K562 (cell line): ENCODE results near the gene SYNGR3. TPM values are rescaled to one million over a fixed set of nuclear protein-coding genes. Genes with fewer than 3 reads are reported as not detected.

Experiments used
- ATAC-seq: fragments of 200-7000 bp; cut with Tn5 transposase; 3 replicates; pipeline ENCODE4 v1.9.1; 2020; ENCODE audit warnings: moderate library complexity
- BruUV-seq: library from RNA; stranded (reverse); fragments of 400-500 nt; replicated peaks from 2 replicates; lab custom pipeline; 2021; lab: Mats Ljungman, UMichigan
- CTCF ChIA-PET: fragments of 300-600 bp; formaldehyde crosslinking; extraction: SDS; loops from one replicate; lab custom pipeline; 2021; ENCODE audit warnings: low intra/inter-chr PET ratio; lab: Yijun Ruan, JAX
- POLR2A ChIA-PET: fragments of 300-600, 350-650 bp; sonication (Branson Sonifier 250); formaldehyde crosslinking; extraction: SDS; loops from one replicate; lab custom pipeline; 2021; ENCODE audit warnings: antibody characterized with exemption, inconsistent platforms; lab: Yijun Ruan, JAX
- DNase-seq, 4 experiments: peaks; one replicate each; pipeline versions ENCODE4 v3.0.0 to v3.0.0-alpha.2; 2011 to 2018; ENCODE audit warnings: low spot score in 3 of 4, mixed read lengths in 3 of 4; ENCODE audit errors: extremely low read depth in 1 of 4
- FAIRE-seq: peaks from 2 replicates; lab custom pipeline; 2011; peaks lifted over from hg19 to GRCh38; lab: Jason Lieb, UNC
- H2AFZ ChIP-seq: 2 replicates; pipeline ENCODE4 v1.6.0; 2011; ENCODE audit warnings: low read depth, low read length, control low read depth, inconsistent platforms
- H3K27ac ChIP-seq: fragments of 200-600 bp; 3 replicates; pipeline ENCODE4 v1.8.0; 2011; ENCODE audit warnings: low read depth, mild to moderate bottlenecking, control low read depth, inconsistent platforms, low read length, moderate library complexity, mixed read lengths; ENCODE audit errors: extremely low read depth
- H3K27me3 ChIP-seq, 2 experiments: fragments of 300-600 bp in 1 of 2; 2 replicates in 1 of 2; 3 replicates in 1 of 2; pipeline versions ENCODE4 v1.6.0 to v1.8.0; 2011; ENCODE audit warnings: inconsistent platforms in 2 of 2, low read length in 2 of 2, mild to moderate bottlenecking in 1 of 2, mixed read lengths in 1 of 2, moderate library complexity in 1 of 2; ENCODE audit not compliant: control insufficient read depth in 2 of 2, insufficient read depth in 2 of 2
- H3K36me3 ChIP-seq: fragments of 300-600 bp; 3 replicates; pipeline ENCODE4 v1.8.0; 2011; ENCODE audit warnings: mild to moderate bottlenecking, low read length, inconsistent platforms; ENCODE audit not compliant: control insufficient read depth, insufficient read depth
- H3K4me1 ChIP-seq, 2 experiments: fragments of 200-600 bp in 1 of 2; replicated peaks in 1 of 2; 2 replicates in 1 of 2; 3 replicates in 1 of 2; pipeline versions ENCODE4 v1.5.1 to v1.8.0; 2011; ENCODE audit warnings: inconsistent platforms in 2 of 2, low read length in 2 of 2, mild to moderate bottlenecking in 1 of 2, mixed read lengths in 1 of 2, moderate library complexity in 1 of 2; ENCODE audit not compliant: control insufficient read depth in 2 of 2, insufficient read depth in 2 of 2
- H3K4me2 ChIP-seq: 2 replicates; pipeline ENCODE4 v1.6.1; 2011; ENCODE audit warnings: low read length, control low read depth, inconsistent platforms, mixed read lengths; ENCODE audit not compliant: insufficient read depth
- H3K4me3 ChIP-seq: fragments of 200-600 bp; sonication (generic), shearing (Covaris generic); 2 replicates; pipeline ENCODE4 v1.5.1; 2016; ENCODE audit warnings: control low read depth, inconsistent platforms
- H3K79me2 ChIP-seq: fragments of 200-600 bp; 3 replicates; pipeline ENCODE4 v1.8.0; 2011; ENCODE audit warnings: low read length, inconsistent platforms; ENCODE audit not compliant: control insufficient read depth, insufficient read depth
- H3K9ac ChIP-seq, 2 experiments: 2 replicates each; pipeline versions ENCODE4 v1.6.0 to v1.6.1; 2011; ENCODE audit warnings: low read depth in 2 of 2, low read length in 2 of 2, control low read depth in 1 of 2, inconsistent platforms in 1 of 2, mild to moderate bottlenecking in 1 of 2, mixed read lengths in 1 of 2; ENCODE audit not compliant: insufficient read depth in 1 of 2
- H3K9me1 ChIP-seq: one replicate; pipeline ENCODE4 v1.6.0; 2011; ENCODE audit warnings: inconsistent platforms, mild to moderate bottlenecking, low read length, moderate library complexity; ENCODE audit not compliant: control insufficient read depth, insufficient read depth
- H3K9me3 ChIP-seq: replicated peaks from 2 replicates; pipeline ENCODE4 v1.5.1; 2011; ENCODE audit warnings: low read depth, low read length, inconsistent platforms; ENCODE audit not compliant: control insufficient read depth, insufficient read depth
- H4K20me1 ChIP-seq: replicated peaks from 2 replicates; pipeline ENCODE4 v1.6.1; 2011; ENCODE audit warnings: low read length, inconsistent platforms, mixed read lengths; ENCODE audit not compliant: control insufficient read depth, insufficient read depth
- BCOR ChIP-seq: fragments of 450-650 bp; IDR thresholded peaks from 2 replicates; pipeline ENCODE4 v1.6.1; 2016
- CREB1 ChIP-seq, 2 experiments: sonication (generic) in 1 of 2; formaldehyde crosslinking in 1 of 2; IDR thresholded peaks; 2 replicates each; pipeline versions ENCODE4 v1.6.1 to v1.8.0; 2012 to 2022; ENCODE audit warnings: inconsistent platforms in 1 of 2, mild to moderate bottlenecking in 1 of 2, missing genetic modification reagents in 1 of 2, moderate library complexity in 1 of 2
- ESRRB ChIP-seq: fragments of 250-450 bp; sonication (Bioruptor Pico); IDR thresholded peaks from 2 replicates; pipeline ENCODE4 v1.5.0; 2020; ENCODE audit warnings: mild to moderate bottlenecking, moderate library complexity, borderline replicate concordance
- FOXM1 ChIP-seq, 2 experiments: fragments of 450-650 bp in 1 of 2; sonication (generic) in 1 of 2; formaldehyde crosslinking in 1 of 2; IDR thresholded peaks; 2 replicates each; pipeline versions ENCODE4 v1.6.1 to v1.9.0; 2017 to 2022; ENCODE audit warnings: low read depth in 2 of 2, mild to moderate bottlenecking in 2 of 2, missing genetic modification reagents in 1 of 2, moderate library complexity in 1 of 2
- NELFE ChIP-seq: IDR thresholded peaks from 2 replicates; pipeline ENCODE4 v1.6.1; 2011; ENCODE audit warnings: mild to moderate bottlenecking; ENCODE audit not compliant: insufficient read depth, insufficient read length
- NR2C2 ChIP-seq, 2 experiments: fragments of 200-800 bp in 1 of 2; sonication (Bioruptor generic) in 1 of 2; sonication (generic) in 1 of 2; formaldehyde crosslinking in 1 of 2; IDR thresholded peaks; 2 replicates each; pipeline versions ENCODE4 v1.6.1 to v1.8.0; 2016 to 2022; ENCODE audit warnings: mild to moderate bottlenecking in 1 of 2, missing compliant biosample characterization in 1 of 2, missing genetic modification characterization in 1 of 2, missing genetic modification reagents in 1 of 2
- RBM14 ChIP-seq: fragments of 200-400 bp; formaldehyde crosslinking; IDR thresholded peaks from 2 replicates; pipeline ENCODE4 v1.6.1; 2018; ENCODE audit warnings: low read depth, mild to moderate bottlenecking, low read length, moderate library complexity, borderline replicate concordance; ENCODE audit not compliant: insufficient read depth
- RBM34 ChIP-seq: fragments of 200-400 bp; formaldehyde crosslinking; IDR thresholded peaks from 2 replicates; pipeline ENCODE4 v1.6.1; 2018; ENCODE audit warnings: low read length, borderline replicate concordance; ENCODE audit not compliant: insufficient read depth
- SMARCA4 ChIP-seq: fragments of 450-650 bp; IDR thresholded peaks from 2 replicates; pipeline ENCODE4 v1.6.1; 2016
- SRSF9 ChIP-seq: fragments of 200-400 bp; formaldehyde crosslinking; IDR thresholded peaks from 2 replicates; pipeline ENCODE4 v1.6.1; 2017; ENCODE audit warnings: low read depth, low read length, borderline replicate concordance
- STAT5A ChIP-seq: IDR thresholded peaks from 2 replicates; pipeline ENCODE4 v1.6.1; 2012; ENCODE audit warnings: low read length, inconsistent platforms, borderline replicate concordance
- TEAD1 ChIP-seq, 2 experiments: fragments of 450-650 bp in 1 of 2; sonication (generic) in 1 of 2; formaldehyde crosslinking; IDR thresholded peaks; 2 replicates each; pipeline versions ENCODE4 v1.4.0 to v1.8.0; 2020 to 2022; ENCODE audit warnings: mild to moderate bottlenecking in 2 of 2, missing genetic modification reagents in 1 of 2
- ZFP30 ChIP-seq: fragments of 250-450 bp; sonication (Bioruptor Pico); IDR thresholded peaks from 2 replicates; pipeline ENCODE4 v1.8.0; 2022; ENCODE audit warnings: moderate library complexity, mild to moderate bottlenecking, inconsistent platforms, borderline replicate concordance
- ZFX ChIP-seq: sonication (generic); formaldehyde crosslinking; IDR thresholded peaks from 2 replicates; pipeline ENCODE4 v1.8.0; 2022; ENCODE audit warnings: mild to moderate bottlenecking, missing genetic modification reagents, moderate library complexity
- ZNF12 ChIP-seq: sonication (generic); formaldehyde crosslinking; IDR thresholded peaks from 2 replicates; pipeline ENCODE4 v1.4.0; 2020; ENCODE audit warnings: mild to moderate bottlenecking, missing genetic modification reagents
- ZNF165 ChIP-seq: fragments of 250-450 bp; sonication (Bioruptor Pico); IDR thresholded peaks from 2 replicates; pipeline ENCODE4 v1.4.0; 2020; ENCODE audit warnings: borderline replicate concordance
- WGBS: fragments of 100-300 bp; shearing (Covaris generic); methylation state at CpG from one replicate; pipeline ENCODE4 v1.1.6; 2016; ENCODE audit warnings: low coverage, mixed read lengths; ENCODE audit not compliant: insufficient coverage; ENCODE audit errors: missing lambda C conversion rate; 5-methylcytosine and 5-hydroxymethylcytosine counted together
- in situ Hi-C: fragments of 300-500 bp; cut with MboI; formaldehyde crosslinking; loops from 4 replicates; pipeline ENCODE4 v1.15.0; 2018; ENCODE audit warnings: inconsistent platforms, mixed read lengths
- intact Hi-C: fragments of 100-400 bp; cut with micrococcal nuclease; formaldehyde crosslinking; loops from 2 replicates; pipeline ENCODE4 v1.14.2; 2022
- polyA plus RNA-seq, 8 experiments: library from polyadenylated mRNA; depleted of rRNA in 4 of 8; stranded (reverse) in 5 of 8; unstranded in 3 of 8; fragments of >200 nt; fragmentation: Nextera tagmentation in 2 of 8; fragmentation: Illumina TruSeq in 1 of 8; extraction: Ambion mirVana in 2 of 8; extraction: Trizol in 1 of 8; gene quantifications; 2 replicates each; pipeline versions ENCODE4 v1.2.1 to v1.2.3, GENCODE V29; 2011 to 2014; ENCODE audit warnings: inconsistent platforms in 1 of 8, missing spikeins in 1 of 8
- total RNA-seq, 7 experiments: library from RNA; depleted of rRNA in 6 of 7; stranded (reverse); fragments of >200 nt in 6 of 7; fragmentation: Illumina TruSeq in 2 of 7; extraction: Trizol in 2 of 7; gene quantifications; 2 replicates each; pipeline versions ENCODE4 v1.2.1 to v1.2.3, GENCODE V29; 2011 to 2021; ENCODE audit warnings: low replicate concordance in 1 of 7
- TF ChIP-seq, protein P1 (sequence below): sonication (generic); formaldehyde crosslinking; IDR thresholded peaks from 2 replicates; pipeline ENCODE4 v1.8.0; 2022; ENCODE audit warnings: missing genetic modification reagents, mild to moderate bottlenecking, moderate library complexity, borderline replicate concordance
- TF ChIP-seq, protein P2 (sequence below): sonication (generic); formaldehyde crosslinking; IDR thresholded peaks from 2 replicates; pipeline ENCODE4 v1.8.0; 2022; ENCODE audit warnings: mild to moderate bottlenecking, missing genetic modification reagents
- TF ChIP-seq, protein P3 (sequence below), 2 experiments: fragments of 450-650 bp in 1 of 2; sonication (generic) in 1 of 2; formaldehyde crosslinking; conservative IDR thresholded peaks; 2 replicates each; pipeline versions ENCODE4 v1.4.0 to v1.8.1; 2020 to 2022; ENCODE audit warnings: mild to moderate bottlenecking in 1 of 2, missing genetic modification reagents in 1 of 2

Gene SYNGR3
- total and polyA plus RNA-seq, 9 of the 15 experiments (the other 6 are each of a cell fraction or from before 2014, with no cell fraction given) = 3.7 to 69.2 (median 36.3) TPM

DNA sequence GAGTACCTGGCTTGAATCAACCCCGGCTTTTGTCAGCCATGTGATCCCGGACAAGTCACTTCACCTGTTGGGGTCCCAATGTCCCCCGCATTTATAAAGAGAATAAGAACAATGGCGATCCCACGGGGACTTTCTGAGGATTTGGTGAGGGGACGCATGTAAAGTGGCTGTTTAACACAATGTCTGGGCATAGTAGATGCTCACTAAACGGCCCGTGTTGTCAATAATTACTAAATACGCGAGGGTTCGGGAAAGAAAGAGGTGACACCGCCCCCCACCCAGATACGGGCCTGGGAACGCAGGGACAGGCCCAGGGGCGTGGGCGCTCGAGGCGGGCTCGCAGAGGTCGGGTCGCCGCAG, 1.8 kb downstream of the SYNGR3 start:
- in situ Hi-C loops = no loop called here
- ATAC-seq (peak; percentile 1; the same call in 1 of the 3 replicates), DNase-seq (no peak), FAIRE-seq (no peak)
- Histone ChIP-seq H3K27ac (peak overlapping the region; percentile 78), H3K4me2 (peak overlapping the region; percentile 69), H3K9ac (peak overlapping the region; percentile 41 to 89), H3K9me3 (no peaks in the 10 kb centered on the region), H3K36me3 (peaks cover 22% of the 10 kb centered on the region; the same call in 1 of the 3 replicates), H2AFZ (peak overlapping the region; percentile 95), H3K79me2 (peaks cover 31% of the 10 kb centered on the region), H3K9me1 (no peaks in the 10 kb centered on the region), H4K20me1 (no peaks in the 10 kb centered on the region; the same call in 1 of the 2 replicates), H3K4me3 (no peak overlapping the region), H3K27me3 (no peaks in the 10 kb centered on the region), H3K4me1 (peaks cover 29 to 59% of the 10 kb centered on the region in 2 experiments)
- intact Hi-C loops = no loop called here
- CTCF ChIA-PET = no interaction called here
- 50% methylated on average over 16 of the region's 22 CpGs for WGBS
- POLR2A ChIA-PET = interaction anchor here (0.5 to 5.5 kb wide), 3 partner anchors 14 to 26 kb away, joined by 3 to 50 read pairs (median 4); partner anchors contain the start of genes RNF151 and RPS2
- BruUV-seq = TSS peak; percentile 90
- TF ChIP-seq SMARCA4 (no peak), NR2C2 (CRISPR knock-in tag; IDR thresholded peaks at IDR 0.05) (0 out of 2 replicates have a peak, but pooled peaks have one; percentile 62), NR2C2 (tag; IDR thresholded peaks at IDR 0.05) (no peak), ZFX (no peak), CREB1 (IDR thresholded peaks at IDR 0.05) (no peak), CREB1 (CRISPR knock-in tag; IDR thresholded peaks at IDR 0.05) (peak; percentile 49; the same call in 1 of the 2 replicates), ZNF12 (CRISPR knock-in tag) (0 out of 2 replicates have a peak, but pooled peaks have one; percentile 26), SRSF9 (no peak), ESRRB (CRISPR knock-in tag) (no peak), TEAD1 (CRISPR knock-in tag; IDR thresholded peaks at IDR 0.05) (no peak), RBM14 (no peak), FOXM1 (IDR thresholded peaks at IDR 0.05; ENCODE audit: low read depth) (no peak), FOXM1 (CRISPR knock-in tag; IDR thresholded peaks at IDR 0.05; ENCODE audit: low read depth) (0 out of 2 replicates have a peak, but pooled peaks have one; percentile 13), RBM34 (no peak), NELFE (no peak), ZFP30 (CRISPR knock-in tag) (no peak), BCOR (peak; percentile 74), ZNF165 (CRISPR knock-in tag) (no peak), STAT5A (no peak)
- TF ChIP-seq, protein P1, sequence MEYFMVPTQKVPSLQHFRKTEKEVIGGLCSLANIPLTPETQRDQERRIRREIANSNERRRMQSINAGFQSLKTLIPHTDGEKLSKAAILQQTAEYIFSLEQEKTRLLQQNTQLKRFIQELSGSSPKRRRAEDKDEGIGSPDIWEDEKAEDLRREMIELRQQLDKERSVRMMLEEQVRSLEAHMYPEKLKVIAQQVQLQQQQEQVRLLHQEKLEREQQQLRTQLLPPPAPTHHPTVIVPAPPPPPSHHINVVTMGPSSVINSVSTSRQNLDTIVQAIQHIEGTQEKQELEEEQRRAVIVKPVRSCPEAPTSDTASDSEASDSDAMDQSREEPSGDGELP = 0 out of 2 replicates have a peak, but pooled peaks have one; percentile 57
- TF ChIP-seq, protein P2, sequence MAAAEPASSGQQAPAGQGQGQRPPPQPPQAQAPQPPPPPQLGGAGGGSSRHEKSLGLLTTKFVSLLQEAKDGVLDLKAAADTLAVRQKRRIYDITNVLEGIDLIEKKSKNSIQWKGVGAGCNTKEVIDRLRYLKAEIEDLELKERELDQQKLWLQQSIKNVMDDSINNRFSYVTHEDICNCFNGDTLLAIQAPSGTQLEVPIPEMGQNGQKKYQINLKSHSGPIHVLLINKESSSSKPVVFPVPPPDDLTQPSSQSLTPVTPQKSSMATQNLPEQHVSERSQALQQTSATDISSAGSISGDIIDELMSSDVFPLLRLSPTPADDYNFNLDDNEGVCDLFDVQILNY = no peak; the same call in 1 of the 2 replicates
- TF ChIP-seq, protein P3, sequence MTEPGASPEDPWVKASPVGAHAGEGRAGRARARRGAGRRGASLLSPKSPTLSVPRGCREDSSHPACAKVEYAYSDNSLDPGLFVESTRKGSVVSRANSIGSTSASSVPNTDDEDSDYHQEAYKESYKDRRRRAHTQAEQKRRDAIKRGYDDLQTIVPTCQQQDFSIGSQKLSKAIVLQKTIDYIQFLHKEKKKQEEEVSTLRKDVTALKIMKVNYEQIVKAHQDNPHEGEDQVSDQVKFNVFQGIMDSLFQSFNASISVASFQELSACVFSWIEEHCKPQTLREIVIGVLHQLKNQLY (CRISPR knock-in tag; conservative IDR thresholded peaks at IDR 0.05) = no peak
